NCI-H128 (cell line): ENCODE measurements around the gene ANKRD66.

Experiments used
- DNase-seq: peaks from one replicate; lab custom pipeline; 2025; ENCODE audit not compliant: unreplicated experiment; lab: John Stamatoyannopoulos, UW

The ANKRD66 gene

GRCh38 chr6:46789434-46790354 is 43.0 kb downstream of the ANKRD66 start:
- DNase-seq: no peak

GRCh38 chr6:46790355-46790874 is 43.7 kb downstream of the ANKRD66 start:
- DNase-seq: no peak

GRCh38 chr6:46792635-46793034 is 45.9 kb downstream of the ANKRD66 start:
- DNase-seq: no peak

- DNase-seq: no peak
These were observed 46.4 kb downstream of the ANKRD66 start, which contains the start of gene MEP1A for GRCh38 chr6:46793138-46793537. Gene MEP1A (plus strand): TSS chr6:46793389. CDS start chr6:46793399, 10 bp downstream.

- no peak for DNase-seq
These were observed 47.3 kb downstream of the ANKRD66 start for GRCh38 chr6:46794068-46794467.

- no peak for DNase-seq
These were observed 49.1 kb downstream of the ANKRD66 start for GRCh38 chr6:46795816-46796215.

GRCh38 chr6:46796848-46797580 is 50.3 kb downstream of the ANKRD66 start:
- no peak for DNase-seq

GRCh38 chr6:46799657-46800056 is 52.9 kb downstream of the ANKRD66 start:
- DNase-seq: no peak

GRCh38 chr6:46808806-46809205 is 62.1 kb downstream of the ANKRD66 start:
- no peak for DNase-seq
